ENCODE measurements around the gene RREB1.

The RREB1 gene

GRCh38 chr6:7100072-7100752 lies 7.5 kb upstream of the RREB1 start:
- in situ Hi-C loops (cut with MboI; ENCODE audit: low sequenced_read_pairs): no loop called here

- in situ Hi-C loops (cut with MboI; ENCODE audit: low sequenced_read_pairs): no loop called here
These were observed 7.0 kb upstream of the RREB1 start for GRCh38 chr6:7100753-7101081.

- in situ Hi-C loops (cut with MboI; ENCODE audit: low sequenced_read_pairs): no loop called here
These were observed 6.5 kb upstream of the RREB1 start for GRCh38 chr6:7101290-7101689.

- in situ Hi-C loops (cut with MboI; ENCODE audit: low sequenced_read_pairs): no loop called here
These were observed 3.0 kb upstream of the RREB1 start for GRCh38 chr6:7104752-7105151.

- in situ Hi-C loops (cut with MboI; ENCODE audit: low sequenced_read_pairs): no loop called here
These were observed 1.5 kb upstream of the RREB1 start for GRCh38 chr6:7106215-7106751.

- in situ Hi-C loops (cut with MboI; ENCODE audit: low sequenced_read_pairs): no loop called here
These were observed 796 bp upstream of the RREB1 start for GRCh38 chr6:7106752-7107577.

- in situ Hi-C loops (cut with MboI; ENCODE audit: low sequenced_read_pairs): no loop called here
These were observed 619 bp downstream of the RREB1 start for GRCh38 chr6:7108196-7108963.

- in situ Hi-C loops (cut with MboI; ENCODE audit: low sequenced_read_pairs): no loop called here
These were observed 1.4 kb downstream of the RREB1 start for GRCh38 chr6:7108964-7109836.

- in situ Hi-C loops (cut with MboI; ENCODE audit: low sequenced_read_pairs): no loop called here
These were observed 2.5 kb downstream of the RREB1 start for GRCh38 chr6:7110092-7110792.

- in situ Hi-C loops (cut with MboI; ENCODE audit: low sequenced_read_pairs): no loop called here
These were observed 3.4 kb downstream of the RREB1 start for GRCh38 chr6:7111095-7111690.

GRCh38 chr6:7112171-7112570 lies 4.4 kb downstream of the RREB1 start:
- in situ Hi-C loops (cut with MboI; ENCODE audit: low sequenced_read_pairs): no loop called here

GRCh38 chr6:7112741-7113313 lies 5.1 kb downstream of the RREB1 start:
- in situ Hi-C loops (cut with MboI; ENCODE audit: low sequenced_read_pairs): no loop called here

- in situ Hi-C loops (cut with MboI; ENCODE audit: low sequenced_read_pairs): no loop called here
These were observed 7.1 kb downstream of the RREB1 start for GRCh38 chr6:7114744-7115458.

- in situ Hi-C loops (cut with MboI; ENCODE audit: low sequenced_read_pairs): no loop called here
These were observed 7.9 kb downstream of the RREB1 start for GRCh38 chr6:7115543-7116231.

GRCh38 chr6:7119272-7119801 lies 11.6 kb downstream of the RREB1 start:
- in situ Hi-C loops (cut with MboI; ENCODE audit: low sequenced_read_pairs): no loop called here

GRCh38 chr6:7121700-7122241 lies 14.0 kb downstream of the RREB1 start:
- in situ Hi-C loops (cut with MboI; ENCODE audit: low sequenced_read_pairs): no loop called here

GRCh38 chr6:7122684-7123083 lies 14.9 kb downstream of the RREB1 start:
- in situ Hi-C loops (cut with MboI; ENCODE audit: low sequenced_read_pairs): no loop called here

All from HL-60/S4 (cell line).